ENCODE results near the gene HGD. TPM values are rescaled to one million over a fixed set of nuclear protein-coding genes. Genes with fewer than 3 reads are reported as not detected.

The HGD gene
- total and polyA plus RNA-seq, 9 donors: 0.04 to 2.4 (median 0.69) TPM; not detected in 1

DNA sequence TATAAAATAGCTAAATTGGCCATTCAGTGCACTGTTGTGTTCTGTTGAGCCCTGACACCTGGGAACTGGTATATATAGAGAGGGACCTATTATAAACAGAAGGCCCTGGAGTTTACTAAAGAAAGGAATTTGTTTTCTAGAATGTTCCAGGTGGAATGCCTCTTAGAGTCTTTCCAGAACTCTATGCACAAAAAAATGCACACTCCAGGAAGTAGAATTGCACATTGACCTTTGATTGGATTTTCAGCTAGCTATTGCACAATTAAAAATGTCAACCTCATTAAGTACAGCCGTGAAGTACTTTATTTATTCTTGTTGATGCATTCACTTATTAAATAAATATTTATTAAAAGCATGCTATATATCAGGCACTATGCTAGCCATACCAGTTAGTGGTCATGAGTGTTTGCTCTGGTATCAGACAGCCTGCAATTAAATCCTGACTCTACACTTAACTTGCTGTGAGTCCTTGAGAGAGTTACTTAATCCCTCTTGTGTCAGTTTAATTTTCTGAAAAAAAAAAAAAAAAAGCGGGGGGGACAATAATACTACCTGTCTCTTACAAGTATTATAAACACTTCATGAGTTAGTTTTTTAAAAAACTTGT is 45.1 kb downstream of the HGD start:
- Histone ChIP-seq H3K4me3 (no peak overlapping the region), H3K27me3 (no peaks in the 10 kb centered on the region), H3K27ac (no peak overlapping the region), H3K4me1 (ENCODE audit: insufficient read depth) (no peaks in the 10 kb centered on the region), H3K36me3 (no peaks in the 10 kb centered on the region), H3K9me3 (no peaks in the 10 kb centered on the region)
- WGBS, 3 donors: 51 to 68% (median 57%) methylated on average over 2 of the region's 2 CpGs
- intact Hi-C loops (cut with DNase I): no loop called here
- no peak for TF ChIP-seq EP300 (IDR thresholded peaks at IDR 0.05)
- TF ChIP-seq, protein P1, sequence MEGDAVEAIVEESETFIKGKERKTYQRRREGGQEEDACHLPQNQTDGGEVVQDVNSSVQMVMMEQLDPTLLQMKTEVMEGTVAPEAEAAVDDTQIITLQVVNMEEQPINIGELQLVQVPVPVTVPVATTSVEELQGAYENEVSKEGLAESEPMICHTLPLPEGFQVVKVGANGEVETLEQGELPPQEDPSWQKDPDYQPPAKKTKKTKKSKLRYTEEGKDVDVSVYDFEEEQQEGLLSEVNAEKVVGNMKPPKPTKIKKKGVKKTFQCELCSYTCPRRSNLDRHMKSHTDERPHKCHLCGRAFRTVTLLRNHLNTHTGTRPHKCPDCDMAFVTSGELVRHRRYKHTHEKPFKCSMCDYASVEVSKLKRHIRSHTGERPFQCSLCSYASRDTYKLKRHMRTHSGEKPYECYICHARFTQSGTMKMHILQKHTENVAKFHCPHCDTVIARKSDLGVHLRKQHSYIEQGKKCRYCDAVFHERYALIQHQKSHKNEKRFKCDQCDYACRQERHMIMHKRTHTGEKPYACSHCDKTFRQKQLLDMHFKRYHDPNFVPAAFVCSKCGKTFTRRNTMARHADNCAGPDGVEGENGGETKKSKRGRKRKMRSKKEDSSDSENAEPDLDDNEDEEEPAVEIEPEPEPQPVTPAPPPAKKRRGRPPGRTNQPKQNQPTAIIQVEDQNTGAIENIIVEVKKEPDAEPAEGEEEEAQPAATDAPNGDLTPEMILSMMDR (IDR thresholded peaks at IDR 0.05): no peak
- no peak for TF ChIP-seq POLR2A (IDR thresholded peaks at IDR 0.05)
- DNase-seq: no peak

DNA sequence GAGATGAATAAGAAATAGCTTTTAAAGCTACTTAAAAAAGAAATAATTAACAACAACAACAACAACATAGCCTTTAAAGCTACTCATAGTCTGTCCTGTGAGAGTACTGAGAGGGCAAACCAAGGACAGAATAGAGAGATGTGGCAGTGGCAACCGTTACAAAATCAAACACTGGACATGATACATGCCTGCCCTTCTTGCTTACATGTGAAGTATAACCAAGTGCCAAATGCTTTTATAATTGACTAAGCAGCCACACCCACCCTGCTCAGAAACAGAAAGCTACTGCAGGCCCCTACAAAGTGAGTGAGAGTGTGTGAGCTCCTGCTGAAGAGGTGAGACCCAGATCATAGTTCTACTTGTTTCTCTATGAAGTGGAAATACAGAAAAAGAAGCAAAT is 47.5 kb downstream of the HGD start:
- H3K4me1 ChIP-seq (ENCODE audit: insufficient read depth): no peaks in the 10 kb centered on the region
- no peak overlapping the region for H3K27ac ChIP-seq
- TF ChIP-seq, protein P1 (IDR thresholded peaks at IDR 0.05): no peak
- TF ChIP-seq EP300 (IDR thresholded peaks at IDR 0.05): no peak
- no peak for TF ChIP-seq POLR2A (IDR thresholded peaks at IDR 0.05)
- intact Hi-C loops (cut with DNase I): no loop called here
- no peaks in the 10 kb centered on the region for H3K9me3 ChIP-seq
- no peak overlapping the region for H3K4me3 ChIP-seq
- DNase-seq: no peak
- no peaks in the 10 kb centered on the region for H3K27me3 ChIP-seq
- no peaks in the 10 kb centered on the region for H3K36me3 ChIP-seq
- WGBS, 3 donors: 0 to 50% (median 38%) methylated on average over 1 of the region's 1 CpG

DNA sequence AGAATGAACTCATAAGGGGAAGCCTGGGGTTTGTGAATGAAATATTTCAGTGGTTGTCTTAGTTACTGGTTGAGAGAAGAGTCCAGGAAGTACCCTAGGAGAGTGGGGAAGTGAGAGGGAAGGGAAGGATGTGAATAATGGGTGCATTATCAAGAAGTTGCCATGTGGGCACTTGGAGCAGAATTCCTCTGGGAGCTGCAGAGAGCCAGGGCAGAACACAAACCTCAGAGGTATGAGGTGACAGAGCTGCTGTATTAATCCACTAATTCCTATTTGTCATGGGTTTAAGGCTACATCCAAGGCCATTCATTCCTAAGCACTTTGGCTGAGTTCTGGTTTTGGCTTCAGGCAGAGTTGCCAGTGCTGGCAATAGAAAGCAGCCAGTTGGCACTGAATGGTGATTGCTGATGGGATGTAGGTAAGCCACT is 56.9 kb downstream of the HGD start:
- Histone ChIP-seq H3K27me3 (no peaks in the 10 kb centered on the region), H3K9me3 (peaks cover 0 to 11% of the 10 kb centered on the region in 2 donors), H3K4me1 (ENCODE audit: insufficient read depth) (no peaks in the 10 kb centered on the region), H3K27ac (no peak overlapping the region), H3K36me3 (no peaks in the 10 kb centered on the region), H3K4me3 (no peak overlapping the region)
- intact Hi-C loops (cut with DNase I): no loop called here
- no peak for TF ChIP-seq POLR2A (IDR thresholded peaks at IDR 0.05)
- TF ChIP-seq, protein P1 (IDR thresholded peaks at IDR 0.05): no peak
- TF ChIP-seq EP300 (IDR thresholded peaks at IDR 0.05): no peak
- no peak for DNase-seq

DNA sequence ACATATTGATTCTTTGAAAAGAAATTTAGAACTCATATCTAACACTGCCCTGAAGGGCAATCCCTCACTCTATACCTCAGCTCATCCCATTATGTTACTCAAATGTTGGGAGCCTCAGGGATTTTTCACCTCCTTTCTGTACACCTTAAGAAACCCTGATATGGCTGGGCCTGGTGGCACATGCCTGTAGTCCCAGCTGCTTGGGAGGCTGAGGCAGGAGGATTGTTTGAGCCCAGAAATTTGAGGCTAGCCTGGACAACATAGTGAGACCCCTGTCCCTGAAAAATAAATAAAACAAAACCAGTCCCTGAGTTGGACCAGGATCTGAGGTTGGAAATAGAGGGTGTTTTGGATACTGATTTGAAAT is 58.3 kb downstream of the HGD start:
- Histone ChIP-seq H3K36me3 (no peaks in the 10 kb centered on the region), H3K9me3 (peaks cover 0 to 11% of the 10 kb centered on the region in 2 donors), H3K27ac (no peak overlapping the region), H3K4me1 (ENCODE audit: insufficient read depth) (no peaks in the 10 kb centered on the region), H3K4me3 (no peak overlapping the region), H3K27me3 (no peaks in the 10 kb centered on the region)
- TF ChIP-seq POLR2A (IDR thresholded peaks at IDR 0.05) (no peak), EP300 (IDR thresholded peaks at IDR 0.05) (no peak)
- TF ChIP-seq, protein P1 (IDR thresholded peaks at IDR 0.05): no peak
- intact Hi-C loops (cut with DNase I): no loop called here
- no peak for DNase-seq
